ENCODE results near the gene ZNF18. TPM values are rescaled to one million over a fixed set of nuclear protein-coding genes. Genes with fewer than 3 reads are reported as not detected.

The ZNF18 gene
- total RNA-seq, 1 experiment from 2014 or later, result 29.6 TPM

GRCh38 chr17:11932337-11932898 is 64.9 kb downstream of the ZNF18 start:
- DNase-seq (ENCODE audit: low spot score), result no peak
- in situ Hi-C loops (cut with HindIII; ENCODE audit: low sequenced_read_pairs), result no loop called here

- no peak for DNase-seq (ENCODE audit: low spot score)
- in situ Hi-C loops (cut with HindIII; ENCODE audit: low sequenced_read_pairs), result no loop called here
Observed at GRCh38 chr17:11928436-11928835, 68.8 kb downstream of the ZNF18 start.

Other genes starting within 250 kb of the ZNF18 start
- gene MAP2K4, start 23.4 kb upstream of the ZNF18 start, total RNA-seq (2014; rRNA removed; shearing (Covaris generic)), result 41.8 and 56.6 TPM in 2 replicates

All from G401 (cell line).